NOMO-1 treated with dmso at 0.1 percent for 144 hours (cell line): ENCODE measurements around the gene FAM167B.

Experiments used
- DNase-seq: peaks from one replicate; lab custom pipeline; 2025; ENCODE audit not compliant: unreplicated experiment; lab: John Stamatoyannopoulos, UW

FAM167B gene

GRCh38 chr1:32223683-32224082 is 23.3 kb upstream of the FAM167B start:
- no peak for DNase-seq

GRCh38 chr1:32224285-32224684 is 22.7 kb upstream of the FAM167B start:
- no peak for DNase-seq

GRCh38 chr1:32228771-32229170 is 18.3 kb upstream of the FAM167B start:
- DNase-seq: no peak

GRCh38 chr1:32231843-32232432 is 15.1 kb upstream of the FAM167B start:
- no peak for DNase-seq

GRCh38 chr1:32232558-32233304 is 14.3 kb upstream of the FAM167B start:
- no peak for DNase-seq

- no peak for DNase-seq
Observed at GRCh38 chr1:32234792-32235191, 12.2 kb upstream of the FAM167B start.

- DNase-seq: no peak
Observed at GRCh38 chr1:32239337-32239736, 7.7 kb upstream of the FAM167B start.

GRCh38 chr1:32239790-32240139 is 7.3 kb upstream of the FAM167B start:
- DNase-seq: no peak

GRCh38 chr1:32240140-32240951 is 6.7 kb upstream of the FAM167B start:
- peak; percentile 70 for DNase-seq

GRCh38 chr1:32241001-32241763 is 5.8 kb upstream of the FAM167B start:
- no peak for DNase-seq

- DNase-seq: no peak
Observed at GRCh38 chr1:32242341-32242851, 4.6 kb upstream of the FAM167B start.

GRCh38 chr1:32247452-32247851 is 430 bp downstream of the FAM167B start:
- DNase-seq: no peak

- DNase-seq: no peak
Observed at GRCh38 chr1:32247983-32248889, 1.2 kb downstream of the FAM167B start.

- peak; percentile 35 for DNase-seq
Observed at GRCh38 chr1:32249831-32250525, 3.0 kb downstream of the FAM167B start.

GRCh38 chr1:32250893-32251716 is 4.1 kb downstream of the FAM167B start, which contains the start of gene LCK:
Gene LCK, plus strand, starts transcription at chr1:32251265. Its CDS starts 23,065 bp downstream, at chr1:32274330.
- no peak for DNase-seq

GRCh38 chr1:32255072-32256071 is 8.3 kb downstream of the FAM167B start:
- DNase-seq: no peak
